GM12865 (cell line): ENCODE results near the gene FOXP1.

Experiments used
- DNase-seq: peaks from one replicate; pipeline ENCODE4 v3.0.0; 2010; ENCODE audit warnings: low read depth
- H3K4me3 ChIP-seq: 2 replicates; pipeline ENCODE4 v1.5.1; 2011; ENCODE audit warnings: mild to moderate bottlenecking, low read depth, low read length, control low read depth
- TF ChIP-seq, protein P1 (sequence below): IDR thresholded peaks from 2 replicates; pipeline ENCODE4 v1.5.1; 2011; ENCODE audit warnings: low read length, control low read depth, low read depth, inconsistent platforms; ENCODE audit not compliant: insufficient read depth; ENCODE audit errors: missing control alignments

The FOXP1 gene

DNA sequence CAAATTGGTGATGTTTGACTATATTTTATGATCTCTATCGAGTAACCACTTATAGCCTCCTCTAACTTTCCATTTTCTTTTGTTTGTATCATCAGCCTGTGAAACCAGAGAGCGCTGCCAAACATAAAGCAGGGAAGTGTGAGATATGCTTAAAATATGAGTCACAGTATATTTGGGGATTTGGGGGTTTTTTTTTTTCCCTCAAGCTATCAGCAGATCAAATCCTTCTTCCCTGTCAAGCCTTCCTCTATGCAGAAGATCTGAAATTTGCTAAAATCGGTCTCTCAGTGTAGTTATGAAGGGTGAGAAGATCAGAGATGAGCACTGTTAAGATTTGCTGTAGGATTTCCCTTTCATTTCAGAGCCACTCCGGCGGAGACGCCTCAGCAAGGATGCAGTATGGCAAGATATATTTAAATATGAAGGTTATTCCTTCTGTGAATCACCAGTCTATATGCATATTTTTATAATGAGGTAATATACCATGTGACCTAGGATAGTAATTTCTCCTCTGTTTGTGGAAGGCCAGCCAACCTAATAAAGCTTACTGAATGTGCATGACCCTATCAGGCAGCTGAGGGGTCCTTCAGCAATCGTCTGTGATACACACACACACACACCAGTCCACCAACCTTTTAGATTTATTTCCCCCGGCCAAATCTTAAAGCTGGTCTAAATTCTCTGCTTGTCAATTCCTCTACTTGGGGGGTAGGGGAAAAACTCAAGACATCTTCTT, 474.1 kb downstream of the FOXP1 start:
- no peak overlapping the region for H3K4me3 ChIP-seq
- DNase-seq: no peak
- TF ChIP-seq, protein P1, sequence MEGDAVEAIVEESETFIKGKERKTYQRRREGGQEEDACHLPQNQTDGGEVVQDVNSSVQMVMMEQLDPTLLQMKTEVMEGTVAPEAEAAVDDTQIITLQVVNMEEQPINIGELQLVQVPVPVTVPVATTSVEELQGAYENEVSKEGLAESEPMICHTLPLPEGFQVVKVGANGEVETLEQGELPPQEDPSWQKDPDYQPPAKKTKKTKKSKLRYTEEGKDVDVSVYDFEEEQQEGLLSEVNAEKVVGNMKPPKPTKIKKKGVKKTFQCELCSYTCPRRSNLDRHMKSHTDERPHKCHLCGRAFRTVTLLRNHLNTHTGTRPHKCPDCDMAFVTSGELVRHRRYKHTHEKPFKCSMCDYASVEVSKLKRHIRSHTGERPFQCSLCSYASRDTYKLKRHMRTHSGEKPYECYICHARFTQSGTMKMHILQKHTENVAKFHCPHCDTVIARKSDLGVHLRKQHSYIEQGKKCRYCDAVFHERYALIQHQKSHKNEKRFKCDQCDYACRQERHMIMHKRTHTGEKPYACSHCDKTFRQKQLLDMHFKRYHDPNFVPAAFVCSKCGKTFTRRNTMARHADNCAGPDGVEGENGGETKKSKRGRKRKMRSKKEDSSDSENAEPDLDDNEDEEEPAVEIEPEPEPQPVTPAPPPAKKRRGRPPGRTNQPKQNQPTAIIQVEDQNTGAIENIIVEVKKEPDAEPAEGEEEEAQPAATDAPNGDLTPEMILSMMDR: no peak

DNA sequence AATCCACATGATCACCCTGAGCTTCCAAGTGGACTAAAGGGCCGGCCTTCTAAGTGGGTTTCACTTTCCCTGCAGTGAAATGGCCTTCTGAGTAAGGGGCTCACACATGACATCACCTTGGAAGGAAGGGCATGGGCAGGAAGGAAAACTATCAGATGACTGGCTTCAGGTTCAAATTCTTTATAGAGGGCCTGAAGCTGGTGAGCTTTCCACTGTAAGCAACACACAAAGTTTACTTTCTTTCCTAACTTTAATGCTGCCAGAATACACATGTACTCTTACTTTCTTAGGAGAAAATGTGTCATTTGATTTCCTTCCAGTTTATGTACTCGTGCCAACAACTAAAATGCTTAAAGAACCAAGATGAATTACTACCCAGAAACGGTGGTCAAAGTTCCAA, 475.6 kb downstream of the FOXP1 start:
- no peak for DNase-seq
- TF ChIP-seq, protein P1: no peak
- no peak overlapping the region for H3K4me3 ChIP-seq

DNA sequence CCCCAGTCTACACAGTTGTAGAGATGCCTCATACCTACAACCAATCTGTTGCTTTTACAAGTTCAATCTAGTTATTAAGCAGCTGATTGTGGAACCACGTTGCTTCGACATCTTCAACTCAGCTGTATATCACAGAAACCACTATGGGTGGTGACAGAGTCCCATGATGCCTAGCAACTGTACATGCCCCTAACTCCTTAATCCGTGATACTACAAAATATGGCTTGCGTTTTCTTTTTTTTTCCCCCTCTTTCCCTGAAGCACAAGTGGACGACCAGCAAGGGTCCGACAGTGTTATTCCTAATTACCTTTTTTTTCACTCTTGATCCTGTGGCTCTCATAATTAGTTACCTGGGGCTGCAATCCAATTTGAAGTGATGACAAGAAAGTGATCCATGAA, 478.6 kb downstream of the FOXP1 start:
- H3K4me3 ChIP-seq: no peak overlapping the region
- no peak for DNase-seq
- TF ChIP-seq, protein P1: no peak

DNA sequence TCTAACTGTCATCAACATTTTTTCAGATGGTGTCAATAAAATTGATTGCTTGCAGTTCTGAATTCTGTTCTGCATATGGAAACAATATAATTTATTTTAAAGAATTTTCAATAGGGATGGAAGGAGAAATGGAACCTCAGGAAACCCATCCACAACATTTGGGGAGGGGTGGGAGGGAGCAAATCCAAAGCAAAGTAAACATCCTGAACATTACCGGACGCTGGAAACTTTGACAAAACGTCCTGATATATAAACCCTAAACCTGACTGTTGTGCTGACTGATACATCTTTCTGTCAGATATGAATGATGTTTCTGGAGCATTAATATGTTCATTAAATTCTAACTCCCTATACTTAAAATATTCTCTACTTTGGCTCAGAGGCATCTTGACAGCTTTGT, 479.0 kb downstream of the FOXP1 start:
- DNase-seq: no peak
- no peak overlapping the region for H3K4me3 ChIP-seq
- TF ChIP-seq, protein P1: no peak

- no peak for DNase-seq
- TF ChIP-seq, protein P1: no peak
- H3K4me3 ChIP-seq: no peak overlapping the region
Observed at GRCh38 chr3:71104121-71104541, 479.4 kb downstream of the FOXP1 start.

DNA sequence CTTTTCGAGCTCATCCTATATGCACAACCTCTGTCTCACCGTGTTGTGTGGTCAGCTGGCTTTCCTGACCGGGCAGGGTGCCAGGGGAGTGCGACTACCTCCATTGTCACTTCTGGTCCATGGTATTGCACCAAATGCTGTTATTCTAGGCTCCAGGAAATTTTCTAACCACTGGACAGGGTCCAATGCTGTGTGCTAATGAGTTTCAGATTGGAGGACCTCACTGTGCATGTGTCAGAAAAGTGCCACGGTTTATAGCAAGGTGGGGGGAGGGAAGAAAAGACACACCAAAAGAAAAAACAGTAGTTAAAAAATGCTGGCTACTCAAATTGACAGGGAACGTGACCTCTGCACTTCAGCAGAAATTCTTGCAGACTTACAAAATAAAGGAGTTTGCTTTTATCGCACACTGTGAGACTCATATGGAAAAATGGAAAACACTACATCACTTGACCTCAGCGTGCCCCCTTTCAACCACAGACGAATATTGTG, 480.1 kb downstream of the FOXP1 start:
- DNase-seq: no peak
- TF ChIP-seq, protein P1: no peak

More for the DNA sequence above, 480.1 kb downstream of the FOXP1 start:
- no peak overlapping the region for H3K4me3 ChIP-seq
